Right ventricle myocardium inferior (tissue), 1 donor: ENCODE results near the gene SLC17A2. TPM values are rescaled to one million over a fixed set of nuclear protein-coding genes. Genes with fewer than 3 reads are reported as not detected.

ENCODE experiments used
- ATAC-seq: fragments of 200-7000 bp; cut with Tn5 transposase; one replicate; pipeline ENCODE4 v1.9.1; 2020; ENCODE audit warnings: mild to moderate bottlenecking, moderate library complexity
- DNase-seq: peaks from one replicate; pipeline ENCODE4 v3.0.0; 2021; ENCODE audit errors: missing footprints
- intact Hi-C: fragments of 100-400 bp; cut with DNase I; formaldehyde crosslinking; loops from one replicate; pipeline ENCODE4 v1.11.0; 2022
- total RNA-seq: library from RNA; stranded (reverse); fragmentation: NEBNext Ultra II Directional; extraction: Animal tissue kit (Norgen Biotek cat#: 25700); gene quantifications from one replicate; pipeline ENCODE4 v1.2.1, GENCODE V29; 2021
- donor health status: DM: no; HTN: yes; CAD: no; lungs with severe emphysema.

SLC17A2 gene
- total RNA-seq, 1 donor from 2014 or later, result not detected

GRCh38 chr6:25927756-25928216, 2.7 kb downstream of the SLC17A2 start:
- no peak for ATAC-seq
- intact Hi-C loops, result no loop called here
- DNase-seq, result no peak

- intact Hi-C loops, result no loop called here
- ATAC-seq, result no peak
- no peak for DNase-seq
Observed at GRCh38 chr6:25927178-25927577, 3.3 kb downstream of the SLC17A2 start.

DNA sequence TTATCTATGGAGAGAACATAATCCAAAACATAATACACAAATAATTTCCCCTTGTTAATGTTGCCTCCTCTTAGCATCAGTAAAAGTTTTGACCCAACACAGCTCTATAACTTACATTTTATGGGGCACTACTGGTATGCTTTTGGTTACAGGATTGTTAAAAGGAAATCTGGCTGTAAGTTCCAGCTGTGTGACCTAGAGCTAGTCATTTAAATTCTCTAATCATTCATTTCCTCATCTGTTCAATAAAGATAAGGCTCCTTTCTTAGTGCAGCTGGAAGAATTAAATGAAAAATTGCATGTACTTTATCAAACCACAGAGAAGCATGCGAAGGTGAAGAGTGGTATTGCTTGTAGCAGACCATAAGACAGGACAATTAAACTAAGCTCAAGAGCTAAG, 4.6 kb downstream of the SLC17A2 start:
- intact Hi-C loops, result no loop called here
- DNase-seq (no peak), ATAC-seq (no peak)

DNA sequence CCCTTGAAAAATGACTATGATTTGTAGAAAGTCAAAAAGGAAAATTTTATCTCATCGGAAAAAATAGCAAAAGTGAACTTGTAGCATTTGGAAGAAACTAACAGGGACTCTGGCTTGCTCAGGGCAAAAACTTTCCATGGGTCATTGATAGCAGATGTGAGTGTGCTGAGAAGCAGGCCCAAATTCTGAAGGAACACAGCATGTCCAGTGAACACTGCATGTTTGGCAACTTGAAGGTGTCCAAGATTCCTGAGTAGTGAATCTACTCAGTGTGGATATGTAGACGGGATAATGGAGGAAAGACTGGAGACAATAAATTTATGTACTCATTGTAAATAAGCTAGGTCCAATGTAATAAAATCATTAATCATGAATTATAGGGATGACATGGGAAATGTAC, 8.2 kb downstream of the SLC17A2 start:
- no peak for DNase-seq
- intact Hi-C loops, result no loop called here
- peak; percentile 64 for ATAC-seq

- intact Hi-C loops, result no loop called here
- ATAC-seq (no peak), DNase-seq (no peak)
Observed at GRCh38 chr6:25921525-25922203, 8.8 kb downstream of the SLC17A2 start.

DNA sequence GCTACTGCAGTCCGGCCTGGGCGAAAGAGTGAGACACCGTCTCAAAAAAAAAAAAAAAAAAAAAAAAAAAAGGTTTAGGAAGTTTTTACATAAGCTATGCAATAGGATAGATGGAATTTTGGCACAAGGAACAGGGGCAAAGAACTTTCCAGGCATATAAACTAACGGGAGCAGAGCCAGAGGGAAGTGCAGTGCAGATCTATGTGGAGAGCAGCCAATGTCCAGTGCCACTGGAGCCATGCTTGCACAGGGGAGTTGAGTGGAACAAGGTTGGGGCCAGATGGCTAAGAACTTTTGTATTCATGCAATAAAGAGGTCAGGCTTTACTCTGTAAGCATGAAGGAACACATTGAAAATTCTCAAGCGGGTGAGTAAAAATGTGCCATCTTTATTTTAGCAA, 10.8 kb downstream of the SLC17A2 start:
- DNase-seq, result no peak
- no peak for ATAC-seq
- intact Hi-C loops, result no loop called here

GRCh38 chr6:25918083-25918683, 12.3 kb downstream of the SLC17A2 start:
- DNase-seq (no peak), ATAC-seq (no peak)
- intact Hi-C loops, result no loop called here

GRCh38 chr6:25916789-25917490, 13.6 kb downstream of the SLC17A2 start:
- intact Hi-C loops, result no loop called here
- no peak for DNase-seq
- no peak for ATAC-seq

- ATAC-seq (no peak), DNase-seq (no peak)
- intact Hi-C loops, result no loop called here
Observed at GRCh38 chr6:25916330-25916729, 14.2 kb downstream of the SLC17A2 start.

GRCh38 chr6:25913741-25914140, 16.8 kb downstream of the SLC17A2 start:
- intact Hi-C loops, result no loop called here
- no peak for DNase-seq
- ATAC-seq, result no peak

GRCh38 chr6:25911351-25911750, 19.1 kb downstream of the SLC17A2 start:
- ATAC-seq (no peak), DNase-seq (no peak)
- intact Hi-C loops, result no loop called here

DNA sequence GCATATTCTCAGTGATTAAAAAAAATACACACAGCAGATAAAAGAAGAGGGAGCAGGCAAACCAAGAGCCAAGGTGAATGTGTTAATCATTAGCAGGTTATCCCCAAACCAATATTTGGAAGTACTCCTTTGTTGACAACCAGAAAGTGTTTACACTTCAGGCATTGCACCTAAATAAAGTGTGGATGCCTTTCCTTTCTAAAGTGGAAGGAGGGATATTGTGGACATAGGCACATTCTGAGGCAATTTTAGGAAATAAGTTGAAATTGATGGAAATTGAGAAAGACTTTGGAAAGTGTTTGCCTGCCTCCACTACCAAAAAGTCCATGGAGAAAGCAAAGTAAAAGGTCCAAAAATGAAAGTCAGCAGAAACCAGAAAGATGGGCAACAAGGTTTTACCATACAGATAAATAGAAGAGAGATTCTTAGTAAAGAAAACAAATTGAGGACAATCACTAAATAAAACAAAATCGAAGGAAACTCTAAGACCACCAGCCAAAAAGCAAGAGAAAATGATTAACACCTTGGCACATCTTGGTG, 22.9 kb downstream of the SLC17A2 start:
- no peak for ATAC-seq

GRCh38 chr6:25903467-25904099, 26.9 kb downstream of the SLC17A2 start:
- no peak for DNase-seq
- no peak for ATAC-seq
- intact Hi-C loops, result no loop called here

More for the DNA sequence above, 22.9 kb downstream of the SLC17A2 start:
- intact Hi-C loops, result no loop called here
- no peak for DNase-seq

- intact Hi-C loops, result no loop called here
Observed at GRCh38 chr6:25902071-25902470, 28.4 kb downstream of the SLC17A2 start.

DNA sequence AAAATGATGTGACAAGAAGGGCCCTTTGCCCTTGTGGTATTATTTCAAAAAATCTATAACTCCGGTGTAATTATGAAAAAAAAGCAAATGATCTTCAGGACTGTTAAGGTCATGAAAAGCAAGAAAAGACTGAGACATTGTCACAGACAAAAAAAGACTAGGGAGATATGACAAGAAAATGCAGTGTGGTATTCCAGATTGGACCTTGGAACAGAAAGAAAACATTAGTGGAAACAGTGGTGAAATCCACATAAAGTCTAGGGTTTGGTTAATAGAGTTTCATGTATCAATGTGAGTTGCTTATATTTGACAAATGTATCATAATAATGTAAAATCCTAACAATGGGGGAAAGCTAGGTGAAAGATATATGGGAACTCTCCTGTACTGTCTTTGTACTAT, 29.6 kb downstream of the SLC17A2 start:
- DNase-seq (no peak), ATAC-seq (no peak)
- intact Hi-C loops, result no loop called here

More at GRCh38 chr6:25902071-25902470, 28.4 kb downstream of the SLC17A2 start:
- ATAC-seq (no peak), DNase-seq (no peak)

DNA sequence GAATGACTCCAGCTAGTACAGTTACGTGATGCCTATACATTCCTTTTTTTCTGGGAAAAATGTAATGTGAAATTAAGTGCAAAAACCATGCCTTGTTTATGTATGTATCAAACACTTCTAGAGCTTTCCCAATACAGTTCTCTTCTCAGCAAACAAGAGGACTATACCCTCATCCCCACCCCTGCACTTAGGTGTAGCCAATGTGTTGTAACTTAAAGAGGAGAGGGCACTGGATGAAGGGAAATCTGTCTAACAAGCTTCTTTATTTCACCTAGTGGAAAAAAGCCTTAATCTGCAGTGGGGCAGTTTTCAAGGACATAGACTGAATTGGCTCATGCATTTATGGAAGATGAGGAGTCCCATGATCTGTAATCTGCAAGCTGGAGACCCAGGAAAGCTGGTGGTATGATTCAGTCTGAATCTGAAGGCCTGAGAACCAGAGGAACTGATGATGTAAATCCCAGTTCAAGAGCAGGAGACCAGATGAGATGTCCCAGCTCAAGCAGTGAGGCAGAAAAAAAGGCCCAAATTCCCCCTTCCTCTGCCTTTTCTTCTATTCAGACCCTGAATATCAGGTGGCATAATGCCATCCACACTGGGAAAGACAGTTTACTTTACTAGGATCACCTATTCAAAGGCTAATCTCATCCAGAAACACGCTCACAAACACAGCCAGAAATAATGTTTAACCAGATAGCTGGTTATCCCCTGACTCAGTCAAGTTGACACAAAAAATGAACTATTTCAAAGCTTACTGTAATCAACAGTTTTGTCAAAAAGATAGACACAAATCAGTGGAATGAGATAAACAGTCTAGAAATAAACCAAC, 30.7 kb downstream of the SLC17A2 start:
- no peak for DNase-seq
- ATAC-seq, result no peak
- intact Hi-C loops, result no loop called here

DNA sequence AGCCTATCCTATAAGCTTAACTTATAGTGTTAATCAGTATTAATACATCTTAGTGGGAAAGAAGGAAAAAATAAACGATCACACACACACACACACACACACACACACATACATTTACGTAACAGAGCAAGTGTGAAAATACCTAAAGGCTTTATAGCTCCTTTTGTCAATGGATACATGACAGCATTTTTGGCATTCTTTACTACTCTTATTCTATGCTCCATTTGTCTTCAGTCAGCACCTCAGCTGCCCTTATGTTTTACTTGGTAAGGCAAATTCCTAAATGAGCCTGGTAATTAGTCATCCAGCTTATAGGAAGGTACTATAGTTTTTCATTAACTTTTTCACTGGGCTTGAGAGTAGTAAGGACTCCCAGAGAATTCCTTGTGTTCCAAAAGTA, 31.4 kb downstream of the SLC17A2 start:
- intact Hi-C loops, result no loop called here
- ATAC-seq (no peak), DNase-seq (no peak)

DNA sequence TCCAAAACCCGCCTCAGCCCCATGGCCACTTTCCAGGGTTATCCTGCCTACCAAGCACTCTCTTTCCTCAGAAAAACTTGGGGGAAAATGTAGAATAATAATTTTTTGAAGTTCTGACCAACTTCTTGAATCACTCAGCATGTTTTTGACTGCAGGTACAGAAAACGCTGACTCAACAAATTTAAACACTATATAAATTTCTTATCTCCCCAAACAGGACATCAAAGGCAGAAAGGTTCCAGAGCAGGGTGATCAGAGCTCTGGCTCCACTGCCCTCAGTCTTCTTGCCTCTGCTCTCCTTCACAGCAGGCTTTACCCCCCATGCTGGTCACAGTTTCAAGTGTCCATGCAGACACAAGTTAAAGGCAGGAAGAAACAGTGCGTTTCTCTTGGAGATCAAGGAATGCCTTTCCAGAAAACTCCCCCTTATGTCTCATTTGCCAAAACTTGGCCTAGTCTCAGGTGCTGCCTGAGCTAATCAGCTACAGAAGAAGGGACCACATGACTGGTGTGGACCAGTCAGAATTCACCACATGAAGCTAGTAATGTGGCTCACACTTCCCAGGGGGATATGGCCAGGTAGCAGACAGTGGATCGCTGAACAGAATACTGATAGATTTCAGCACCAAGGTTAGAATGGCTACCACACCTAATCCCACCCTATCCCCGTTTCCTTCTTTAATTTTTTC, 32.1 kb downstream of the SLC17A2 start:
- DNase-seq (no peak), ATAC-seq (no peak)
- intact Hi-C loops, result no loop called here
